GM23338 (cell line): ENCODE data around the gene RYR2. TPM values are rescaled to one million over a fixed set of nuclear protein-coding genes. Genes with fewer than 3 reads are reported as not detected.

Source experiments
- ATAC-seq: fragments of 200-7000 bp; cut with Tn5 transposase; 3 replicates; pipeline ENCODE4 v1.9.1; 2020
- DNase-seq: peaks from one replicate; pipeline ENCODE4 v3.0.0-alpha.2; 2015; ENCODE audit warnings: low spot score
- H2AFZ ChIP-seq: fragments of 200-600 bp; sonication (generic); 2 replicates; pipeline ENCODE4 v1.8.0; 2016; ENCODE audit warnings: antibody characterized with exemption, mild to moderate bottlenecking, moderate library complexity
- H3F3A ChIP-seq: fragments of 200-600 bp; sonication (generic); replicated peaks from 2 replicates; pipeline ENCODE4 v1.8.0; 2017; ENCODE audit warnings: antibody characterized with exemption, mixed run types, low read depth
- H3K27ac ChIP-seq: fragments of 200-600 bp; sonication (generic); 2 replicates; pipeline ENCODE4 v1.6.1; 2016; ENCODE audit warnings: low read depth
- H3K27me3 ChIP-seq: fragments of 200-600 bp; sonication (generic); 2 replicates; pipeline ENCODE4 v1.8.0; 2016; ENCODE audit warnings: mild to moderate bottlenecking, mixed run types, moderate library complexity; ENCODE audit not compliant: insufficient read depth
- H3K36me3 ChIP-seq: fragments of 200-600 bp; sonication (generic); 2 replicates; pipeline ENCODE4 v1.8.0; 2016; ENCODE audit warnings: mild to moderate bottlenecking; ENCODE audit not compliant: insufficient read depth
- H3K4me1 ChIP-seq: fragments of 200-600 bp; sonication (generic); 2 replicates; pipeline ENCODE4 v1.8.0; 2016; ENCODE audit warnings: mild to moderate bottlenecking, moderate library complexity; ENCODE audit not compliant: insufficient read depth
- H3K4me2 ChIP-seq: fragments of 200-600 bp; sonication (generic); 2 replicates; pipeline ENCODE4 v1.7.1; 2017; ENCODE audit warnings: mixed run types
- H3K4me3 ChIP-seq: fragments of 200-600 bp; sonication (generic); 2 replicates; pipeline ENCODE4 v1.6.1; 2016; ENCODE audit warnings: mixed run types
- H3K79me2 ChIP-seq: fragments of 200-600 bp; sonication (generic); replicated peaks from 2 replicates; pipeline ENCODE4 v1.8.0; 2017; ENCODE audit warnings: mild to moderate bottlenecking; ENCODE audit not compliant: insufficient read depth
- H3K9me2 ChIP-seq: fragments of 200-600 bp; sonication (generic); 2 replicates; pipeline ENCODE4 v1.8.0; 2017; ENCODE audit not compliant: insufficient read depth
- H4K20me1 ChIP-seq: fragments of 200-600 bp; sonication (generic); replicated peaks from 2 replicates; pipeline ENCODE4 v1.8.0; 2017; ENCODE audit warnings: mild to moderate bottlenecking; ENCODE audit not compliant: insufficient read depth
- H3K27ac Mint-ChIP-seq: 2 replicates; pipeline ENCODE4 v1.8.0; 2020; ENCODE audit warnings: inconsistent platforms, mild to moderate bottlenecking, moderate library complexity, mixed read lengths
- H3K27me3 Mint-ChIP-seq: 3 replicates; pipeline ENCODE4 v1.8.0; 2022; ENCODE audit warnings: low read depth, mild to moderate bottlenecking, moderate library complexity, mixed read lengths, inconsistent platforms; ENCODE audit not compliant: insufficient read depth, poor library complexity
- H3K36me3 Mint-ChIP-seq: 3 replicates; pipeline ENCODE4 v1.8.0; 2021; ENCODE audit warnings: low read depth, mild to moderate bottlenecking, inconsistent platforms, moderate library complexity, mixed read lengths
- H3K4me1 Mint-ChIP-seq: 3 replicates; pipeline ENCODE4 v1.8.0; 2020; ENCODE audit warnings: mild to moderate bottlenecking, inconsistent platforms, mixed read lengths
- H3K4me3 Mint-ChIP-seq: 3 replicates; pipeline ENCODE4 v1.8.0; 2021; ENCODE audit warnings: moderate library complexity, mild to moderate bottlenecking, inconsistent platforms, mixed read lengths
- H3K9me3 Mint-ChIP-seq: 3 replicates; pipeline ENCODE4 v1.8.0; 2020; ENCODE audit warnings: moderate library complexity, mild to moderate bottlenecking, inconsistent platforms, mixed read lengths
- CREB1 ChIP-seq: fragments of 250-450 bp; sonication (Bioruptor Pico); IDR thresholded peaks from 2 replicates; pipeline ENCODE4 v1.5.0; 2020; ENCODE audit warnings: low read depth, mild to moderate bottlenecking, moderate library complexity
- EZH2 ChIP-seq: fragments of 200-600 bp; sonication (generic); IDR thresholded peaks from one replicate; pipeline ENCODE4 v1.8.0; 2017; ENCODE audit warnings: antibody characterized with exemption, mild to moderate bottlenecking, low read depth; ENCODE audit not compliant: unreplicated experiment
- EZH2phosphoT487 ChIP-seq: fragments of 200-600 bp; sonication (generic); IDR thresholded peaks from one replicate; pipeline ENCODE4 v1.8.1; 2018; ENCODE audit warnings: antibody characterized with exemption; ENCODE audit not compliant: unreplicated experiment
- JUNB ChIP-seq: IDR thresholded peaks from one replicate; pipeline ENCODE4 v1.6.1; 2016; ENCODE audit warnings: antibody characterized with exemption; ENCODE audit not compliant: unreplicated experiment
- NANOG ChIP-seq: IDR thresholded peaks from 2 replicates; pipeline ENCODE4 v1.6.1; 2016; ENCODE audit warnings: antibody characterized with exemption, borderline replicate concordance
- POLR2AphosphoS5 ChIP-seq: IDR thresholded peaks from 2 replicates; pipeline ENCODE4 v1.6.1; 2016; ENCODE audit warnings: antibody characterized with exemption, low read depth
- STAT1 ChIP-seq: IDR thresholded peaks from one replicate; pipeline ENCODE4 v1.6.1; 2016; ENCODE audit warnings: antibody characterized with exemption; ENCODE audit not compliant: unreplicated experiment
- ZNF331 ChIP-seq: fragments of 250-450 bp; sonication (Bioruptor Pico); IDR thresholded peaks from 2 replicates; pipeline ENCODE4 v1.5.0; 2020; ENCODE audit warnings: low read depth, mild to moderate bottlenecking, moderate library complexity
- polyA plus RNA-seq: library from polyadenylated mRNA; unstranded; fragments of >200 nt; fragmentation: Nextera tagmentation; extraction: Ambion mirVana; gene quantifications from 2 replicates; pipeline ENCODE4 v1.2.1, GENCODE V29; 2016
- total RNA-seq: library from RNA; depleted of rRNA; stranded (reverse); fragments of >200 nt; shearing (Covaris generic); gene quantifications from 2 replicates; pipeline ENCODE4 v1.2.3, GENCODE V29; 2014
- TF ChIP-seq, protein P1 (sequence below): IDR thresholded peaks from 2 replicates; pipeline ENCODE4 v1.6.1; 2016; ENCODE audit warnings: antibody characterized with exemption
- TF ChIP-seq, protein P2 (sequence below), 2 experiments: fragments of 200-600 bp in 1 of 2; sonication (generic) in 1 of 2; conservative IDR thresholded peaks; 2 replicates each; pipeline versions ENCODE4 v1.5.1 to v1.6.1; 2016 to 2017; ENCODE audit warnings: antibody characterized with exemption in 2 of 2, low read depth in 2 of 2, mild to moderate bottlenecking in 2 of 2, moderate library complexity in 1 of 2
- TF ChIP-seq, protein P3 (sequence below): fragments of 250-450 bp; sonication (Bioruptor Pico); IDR thresholded peaks from 2 replicates; pipeline ENCODE4 v1.5.0; 2020; ENCODE audit warnings: mild to moderate bottlenecking, moderate library complexity

The RYR2 gene
- total and polyA plus RNA-seq, 2 experiments from 2014 or later = 8.9 to 10.0 TPM

DNA sequence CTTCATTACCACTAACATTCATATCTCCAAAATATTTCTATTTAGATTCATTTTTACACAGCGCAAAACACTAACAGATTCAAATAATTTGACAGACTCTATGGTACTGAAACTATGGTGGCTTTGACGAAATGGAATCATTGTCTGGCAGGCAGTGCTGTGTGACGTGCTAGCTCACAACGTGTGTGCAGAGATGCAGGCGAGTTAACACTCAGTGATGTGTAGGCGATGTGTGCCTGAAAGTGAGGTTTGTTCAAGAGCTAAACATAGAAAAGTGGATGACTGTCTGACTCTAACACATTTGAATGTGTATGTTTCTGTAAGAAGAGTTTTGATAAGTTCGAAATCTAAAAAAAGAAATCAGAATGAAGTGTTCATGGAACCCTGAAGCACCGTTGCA is 97.7 kb downstream of the RYR2 start:
- no peaks in the 10 kb centered on the region for H3K4me1 ChIP-seq
- H3K36me3 Mint-ChIP-seq = peaks cover 2% of the 10 kb centered on the region; the same call in 1 of the 3 replicates
- H3K4me1 Mint-ChIP-seq = peaks cover 11% of the 10 kb centered on the region
- no peak for TF ChIP-seq JUNB
- no peak for TF ChIP-seq NANOG
- TF ChIP-seq EZH2 = no peak
- no peak for TF ChIP-seq POLR2AphosphoS5
- TF ChIP-seq CREB1 (CRISPR knock-in tag) = no peak
- TF ChIP-seq STAT1 = no peak
- TF ChIP-seq, protein P1, sequence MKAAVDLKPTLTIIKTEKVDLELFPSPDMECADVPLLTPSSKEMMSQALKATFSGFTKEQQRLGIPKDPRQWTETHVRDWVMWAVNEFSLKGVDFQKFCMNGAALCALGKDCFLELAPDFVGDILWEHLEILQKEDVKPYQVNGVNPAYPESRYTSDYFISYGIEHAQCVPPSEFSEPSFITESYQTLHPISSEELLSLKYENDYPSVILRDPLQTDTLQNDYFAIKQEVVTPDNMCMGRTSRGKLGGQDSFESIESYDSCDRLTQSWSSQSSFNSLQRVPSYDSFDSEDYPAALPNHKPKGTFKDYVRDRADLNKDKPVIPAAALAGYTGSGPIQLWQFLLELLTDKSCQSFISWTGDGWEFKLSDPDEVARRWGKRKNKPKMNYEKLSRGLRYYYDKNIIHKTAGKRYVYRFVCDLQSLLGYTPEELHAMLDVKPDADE = no peak
- TF ChIP-seq, protein P2, sequence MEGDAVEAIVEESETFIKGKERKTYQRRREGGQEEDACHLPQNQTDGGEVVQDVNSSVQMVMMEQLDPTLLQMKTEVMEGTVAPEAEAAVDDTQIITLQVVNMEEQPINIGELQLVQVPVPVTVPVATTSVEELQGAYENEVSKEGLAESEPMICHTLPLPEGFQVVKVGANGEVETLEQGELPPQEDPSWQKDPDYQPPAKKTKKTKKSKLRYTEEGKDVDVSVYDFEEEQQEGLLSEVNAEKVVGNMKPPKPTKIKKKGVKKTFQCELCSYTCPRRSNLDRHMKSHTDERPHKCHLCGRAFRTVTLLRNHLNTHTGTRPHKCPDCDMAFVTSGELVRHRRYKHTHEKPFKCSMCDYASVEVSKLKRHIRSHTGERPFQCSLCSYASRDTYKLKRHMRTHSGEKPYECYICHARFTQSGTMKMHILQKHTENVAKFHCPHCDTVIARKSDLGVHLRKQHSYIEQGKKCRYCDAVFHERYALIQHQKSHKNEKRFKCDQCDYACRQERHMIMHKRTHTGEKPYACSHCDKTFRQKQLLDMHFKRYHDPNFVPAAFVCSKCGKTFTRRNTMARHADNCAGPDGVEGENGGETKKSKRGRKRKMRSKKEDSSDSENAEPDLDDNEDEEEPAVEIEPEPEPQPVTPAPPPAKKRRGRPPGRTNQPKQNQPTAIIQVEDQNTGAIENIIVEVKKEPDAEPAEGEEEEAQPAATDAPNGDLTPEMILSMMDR (conservative IDR thresholded peaks at IDR 0.05; ENCODE audit: low read depth in 2 of 2) = no peak
- H2AFZ ChIP-seq = no peak overlapping the region
- H3K4me3 ChIP-seq = no peak overlapping the region
- H3K27ac ChIP-seq = no peak overlapping the region
- H3K36me3 ChIP-seq = no peaks in the 10 kb centered on the region
- H3K27me3 Mint-ChIP-seq = peaks cover 2% of the 10 kb centered on the region
- H3F3A ChIP-seq = no peaks in the 10 kb centered on the region
- H3K27me3 ChIP-seq = no peaks in the 10 kb centered on the region
- peaks cover 4% of the 10 kb centered on the region; the same call in 1 of the 2 replicates for H4K20me1 ChIP-seq
- DNase-seq (no peak), ATAC-seq (no peak)
- peaks cover 31% of the 10 kb centered on the region for H3K79me2 ChIP-seq
- no peaks in the 10 kb centered on the region for H3K9me3 Mint-ChIP-seq
- no peak overlapping the region for H3K4me3 Mint-ChIP-seq
- H3K9me2 ChIP-seq = no peaks in the 10 kb centered on the region; the same call in 1 of the 2 replicates
- no peak overlapping the region for H3K27ac Mint-ChIP-seq
- H3K4me2 ChIP-seq = no peak overlapping the region

DNA sequence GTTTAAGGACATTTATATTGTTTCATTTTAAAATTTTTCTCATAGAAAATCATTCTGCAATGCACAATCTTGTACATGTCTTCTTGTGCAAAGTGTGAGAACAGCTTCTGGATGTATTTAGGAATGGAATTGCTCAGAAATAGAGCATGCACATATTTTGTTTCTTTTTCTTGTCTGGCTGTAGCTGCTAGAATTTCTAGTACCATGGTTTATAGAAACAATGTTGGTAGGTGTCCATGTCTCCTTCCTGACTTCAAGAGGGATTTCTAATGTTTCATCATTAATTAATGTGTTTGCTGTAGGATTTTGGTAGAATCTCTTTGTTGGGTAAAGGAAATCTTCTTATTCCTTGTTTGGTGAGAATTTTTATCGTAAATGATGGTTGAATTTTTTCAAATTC is 99.0 kb downstream of the RYR2 start:
- peaks cover 4% of the 10 kb centered on the region; the same call in 1 of the 2 replicates for H3K4me1 ChIP-seq
- no peak overlapping the region for H3K4me3 ChIP-seq
- H3K9me2 ChIP-seq = no peaks in the 10 kb centered on the region; the same call in 1 of the 2 replicates
- H3K4me1 Mint-ChIP-seq = peaks cover 14% of the 10 kb centered on the region
- no peaks in the 10 kb centered on the region for H3K36me3 Mint-ChIP-seq
- peaks cover 38% of the 10 kb centered on the region for H3K79me2 ChIP-seq
- no peaks in the 10 kb centered on the region for H3F3A ChIP-seq
- H3K27me3 Mint-ChIP-seq = peaks cover 2% of the 10 kb centered on the region
- H3K27ac Mint-ChIP-seq = peak overlapping the region; percentile 3; the same call in 1 of the 2 replicates
- H3K9me3 Mint-ChIP-seq = no peaks in the 10 kb centered on the region
- ATAC-seq (no peak), DNase-seq (no peak)
- no peaks in the 10 kb centered on the region for H3K27me3 ChIP-seq
- no peaks in the 10 kb centered on the region for H3K36me3 ChIP-seq
- H4K20me1 ChIP-seq = peaks cover 4% of the 10 kb centered on the region; the same call in 1 of the 2 replicates
- H3K27ac ChIP-seq = no peak overlapping the region
- H3K4me2 ChIP-seq = no peak overlapping the region
- no peak overlapping the region for H3K4me3 Mint-ChIP-seq
- H2AFZ ChIP-seq = no peak overlapping the region
- no peak for TF ChIP-seq ZNF331 (CRISPR knock-in tag)
- TF ChIP-seq EZH2phosphoT487 = no peak
- TF ChIP-seq, protein P3, sequence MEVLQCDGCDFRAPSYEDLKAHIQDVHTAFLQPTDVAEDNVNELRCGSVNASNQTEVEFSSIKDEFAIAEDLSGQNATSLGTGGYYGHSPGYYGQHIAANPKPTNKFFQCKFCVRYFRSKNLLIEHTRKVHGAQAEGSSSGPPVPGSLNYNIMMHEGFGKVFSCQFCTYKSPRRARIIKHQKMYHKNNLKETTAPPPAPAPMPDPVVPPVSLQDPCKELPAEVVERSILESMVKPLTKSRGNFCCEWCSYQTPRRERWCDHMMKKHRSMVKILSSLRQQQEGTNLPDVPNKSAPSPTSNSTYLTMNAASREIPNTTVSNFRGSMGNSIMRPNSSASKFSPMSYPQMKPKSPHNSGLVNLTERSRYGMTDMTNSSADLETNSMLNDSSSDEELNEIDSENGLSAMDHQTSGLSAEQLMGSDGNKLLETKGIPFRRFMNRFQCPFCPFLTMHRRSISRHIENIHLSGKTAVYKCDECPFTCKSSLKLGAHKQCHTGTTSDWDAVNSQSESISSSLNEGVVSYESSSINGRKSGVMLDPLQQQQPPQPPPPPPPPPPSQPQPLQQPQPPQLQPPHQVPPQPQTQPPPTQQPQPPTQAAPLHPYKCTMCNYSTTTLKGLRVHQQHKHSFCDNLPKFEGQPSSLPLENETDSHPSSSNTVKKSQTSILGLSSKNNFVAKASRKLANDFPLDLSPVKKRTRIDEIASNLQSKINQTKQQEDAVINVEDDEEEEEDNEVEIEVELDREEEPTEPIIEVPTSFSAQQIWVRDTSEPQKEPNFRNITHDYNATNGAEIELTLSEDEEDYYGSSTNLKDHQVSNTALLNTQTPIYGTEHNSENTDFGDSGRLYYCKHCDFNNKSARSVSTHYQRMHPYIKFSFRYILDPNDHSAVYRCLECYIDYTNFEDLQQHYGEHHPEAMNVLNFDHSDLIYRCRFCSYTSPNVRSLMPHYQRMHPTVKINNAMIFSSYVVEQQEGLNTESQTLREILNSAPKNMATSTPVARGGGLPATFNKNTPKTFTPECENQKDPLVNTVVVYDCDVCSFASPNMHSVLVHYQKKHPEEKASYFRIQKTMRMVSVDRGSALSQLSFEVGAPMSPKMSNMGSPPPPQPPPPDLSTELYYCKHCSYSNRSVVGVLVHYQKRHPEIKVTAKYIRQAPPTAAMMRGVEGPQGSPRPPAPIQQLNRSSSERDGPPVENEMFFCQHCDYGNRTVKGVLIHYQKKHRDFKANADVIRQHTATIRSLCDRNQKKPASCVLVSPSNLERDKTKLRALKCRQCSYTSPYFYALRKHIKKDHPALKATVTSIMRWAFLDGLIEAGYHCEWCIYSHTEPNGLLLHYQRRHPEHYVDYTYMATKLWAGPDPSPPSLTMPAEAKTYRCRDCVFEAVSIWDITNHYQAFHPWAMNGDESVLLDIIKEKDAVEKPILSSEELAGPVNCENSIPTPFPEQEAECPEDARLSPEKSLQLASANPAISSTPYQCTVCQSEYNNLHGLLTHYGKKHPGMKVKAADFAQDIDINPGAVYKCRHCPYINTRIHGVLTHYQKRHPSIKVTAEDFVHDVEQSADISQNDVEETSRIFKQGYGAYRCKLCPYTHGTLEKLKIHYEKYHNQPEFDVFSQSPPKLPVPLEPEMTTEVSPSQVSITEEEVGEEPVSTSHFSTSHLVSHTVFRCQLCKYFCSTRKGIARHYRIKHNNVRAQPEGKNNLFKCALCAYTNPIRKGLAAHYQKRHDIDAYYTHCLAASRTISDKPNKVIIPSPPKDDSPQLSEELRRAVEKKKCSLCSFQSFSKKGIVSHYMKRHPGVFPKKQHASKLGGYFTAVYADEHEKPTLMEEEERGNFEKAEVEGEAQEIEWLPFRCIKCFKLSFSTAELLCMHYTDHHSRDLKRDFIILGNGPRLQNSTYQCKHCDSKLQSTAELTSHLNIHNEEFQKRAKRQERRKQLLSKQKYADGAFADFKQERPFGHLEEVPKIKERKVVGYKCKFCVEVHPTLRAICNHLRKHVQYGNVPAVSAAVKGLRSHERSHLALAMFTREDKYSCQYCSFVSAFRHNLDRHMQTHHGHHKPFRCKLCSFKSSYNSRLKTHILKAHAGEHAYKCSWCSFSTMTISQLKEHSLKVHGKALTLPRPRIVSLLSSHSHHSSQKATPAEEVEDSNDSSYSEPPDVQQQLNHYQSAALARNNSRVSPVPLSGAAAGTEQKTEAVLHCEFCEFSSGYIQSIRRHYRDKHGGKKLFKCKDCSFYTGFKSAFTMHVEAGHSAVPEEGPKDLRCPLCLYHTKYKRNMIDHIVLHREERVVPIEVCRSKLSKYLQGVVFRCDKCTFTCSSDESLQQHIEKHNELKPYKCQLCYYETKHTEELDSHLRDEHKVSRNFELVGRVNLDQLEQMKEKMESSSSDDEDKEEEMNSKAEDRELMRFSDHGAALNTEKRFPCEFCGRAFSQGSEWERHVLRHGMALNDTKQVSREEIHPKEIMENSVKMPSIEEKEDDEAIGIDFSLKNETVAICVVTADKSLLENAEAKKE (CRISPR knock-in tag) = no peak
